ENCODE data around the gene MYMX.
A peak's percentile ranks its signal among the peaks of the same experiment; 100 is the strongest.

MYMX gene

DNA sequence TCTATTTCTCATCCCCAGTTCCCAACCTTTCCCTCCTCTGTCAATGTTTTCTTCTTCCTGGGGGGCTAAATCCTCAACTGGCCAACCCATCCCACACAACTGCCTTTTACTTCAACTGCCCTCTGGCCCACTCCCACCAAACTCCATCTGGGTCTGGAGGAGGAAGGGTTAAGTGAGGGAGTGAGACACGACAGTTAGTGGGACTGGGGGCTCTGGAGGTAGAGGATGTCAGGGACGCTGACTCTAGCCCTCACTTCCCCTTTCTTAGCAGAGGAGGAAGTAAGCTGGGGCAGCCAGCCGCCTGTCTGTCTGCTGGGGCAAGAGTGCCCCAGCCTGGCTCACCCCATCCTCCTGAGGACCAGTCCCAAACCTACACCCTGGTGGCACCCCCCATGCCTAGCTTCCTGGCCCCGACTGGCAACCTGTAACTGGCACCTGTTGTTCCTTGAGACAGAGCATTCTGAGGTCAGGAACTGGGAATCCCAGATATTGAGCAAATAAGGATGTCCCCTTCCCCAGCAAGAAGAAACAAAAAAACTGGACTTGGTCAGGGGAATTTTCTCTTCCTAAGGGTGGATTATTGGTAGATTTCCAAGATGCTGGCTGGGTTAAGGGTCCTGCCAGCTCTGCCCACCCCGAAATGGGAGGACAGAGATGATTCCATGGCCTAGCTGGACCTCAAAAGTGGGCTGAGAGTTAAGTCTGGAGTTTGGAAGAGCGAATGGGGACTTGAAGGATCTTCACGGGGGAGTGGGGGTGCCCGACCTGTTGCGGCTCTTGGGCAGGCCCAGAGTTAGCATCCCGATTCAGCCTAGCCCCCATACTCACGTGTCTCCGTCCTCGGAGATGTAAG is 47.7 kb downstream of the MYMX start:
- Mint-ChIP-seq H3K4me1 (ENCODE audit: low read depth) (peaks cover 47% of the 10 kb centered on the region), H3K27me3 (ENCODE audit: low read depth) (peaks cover 18% of the 10 kb centered on the region), H3K36me3 (ENCODE audit: low read depth) (peaks cover 39% of the 10 kb centered on the region), H3K27ac (peak overlapping the region; percentile 99), H3K9me3 (no peaks in the 10 kb centered on the region), H3K4me3 (peak overlapping the region; percentile 100)

GRCh38 chr6:44265007-44265721 is 48.4 kb downstream of the MYMX start, which contains the start of gene NFKBIE:
Gene NFKBIE (minus strand): TSS chr6:44265551. CDS start chr6:44265346, 205 bp downstream.
- peaks cover 26% of the 10 kb centered on the region for H3K27me3 Mint-ChIP-seq (ENCODE audit: low read depth)
- H3K9me3 Mint-ChIP-seq = no peaks in the 10 kb centered on the region
- peaks cover 34% of the 10 kb centered on the region for H3K36me3 Mint-ChIP-seq (ENCODE audit: low read depth)
- peaks cover 54% of the 10 kb centered on the region for H3K4me1 Mint-ChIP-seq (ENCODE audit: low read depth)
- peak within 1 kb of the TSS; percentile 99 for H3K27ac Mint-ChIP-seq
- H3K4me3 Mint-ChIP-seq = peak within 1 kb of the TSS; percentile 100

DNA sequence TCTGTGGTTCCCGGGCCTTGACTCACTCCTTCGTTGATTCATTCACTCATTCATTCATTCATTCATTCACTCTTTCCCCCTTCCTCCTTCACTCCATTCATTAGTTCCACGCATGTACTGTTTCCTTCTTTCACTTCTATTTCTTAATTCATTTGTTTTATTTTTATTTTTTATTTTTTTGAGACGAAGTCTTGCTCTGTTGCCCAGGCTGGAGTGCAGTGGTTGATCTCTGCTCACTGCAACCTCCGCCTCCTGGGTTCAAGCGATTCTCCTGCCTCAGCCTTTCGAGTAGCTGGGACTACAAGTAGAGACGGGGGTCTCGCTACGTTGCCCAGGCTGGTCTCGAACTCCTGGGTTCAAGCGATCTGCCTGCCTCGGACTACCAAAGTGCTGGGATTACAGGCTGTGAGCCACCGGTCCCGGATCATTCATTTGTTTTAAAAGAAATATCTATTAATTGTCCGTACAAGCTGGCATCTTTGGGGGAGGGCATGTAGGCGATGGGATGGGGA is 49.1 kb downstream of the MYMX start:
- peak overlapping the region; percentile 90 for H3K27ac Mint-ChIP-seq
- H3K4me3 Mint-ChIP-seq = peak overlapping the region; percentile 100
- H3K9me3 Mint-ChIP-seq = no peaks in the 10 kb centered on the region
- H3K4me1 Mint-ChIP-seq (ENCODE audit: low read depth) = peaks cover 52% of the 10 kb centered on the region
- H3K27me3 Mint-ChIP-seq (ENCODE audit: low read depth) = peaks cover 27% of the 10 kb centered on the region
- peaks cover 30% of the 10 kb centered on the region for H3K36me3 Mint-ChIP-seq (ENCODE audit: low read depth)

DNA sequence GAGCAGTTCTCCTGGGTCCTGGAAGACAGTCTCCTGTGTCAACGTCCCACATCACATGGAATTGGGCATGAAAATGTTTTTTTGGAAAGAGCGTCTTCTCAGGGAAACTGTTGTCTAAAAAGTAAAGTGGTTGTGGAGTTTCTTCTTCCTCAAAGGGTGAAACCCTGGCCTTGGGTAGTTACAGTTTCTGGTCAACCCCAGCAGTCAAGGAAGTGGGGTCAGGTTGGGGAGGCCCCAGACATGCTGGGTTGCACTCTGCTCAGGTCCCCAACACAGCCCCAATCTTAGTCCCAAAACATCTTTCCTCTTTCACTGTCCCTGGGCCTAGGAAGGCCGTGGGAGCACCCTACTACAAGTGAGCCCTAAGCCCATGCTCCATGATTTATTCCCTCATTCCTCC is 49.6 kb downstream of the MYMX start:
- Mint-ChIP-seq H3K36me3 (ENCODE audit: low read depth) (peaks cover 24% of the 10 kb centered on the region), H3K4me3 (peak overlapping the region; percentile 100), H3K27ac (peak overlapping the region; percentile 90), H3K9me3 (no peaks in the 10 kb centered on the region), H3K27me3 (ENCODE audit: low read depth) (peaks cover 31% of the 10 kb centered on the region), H3K4me1 (ENCODE audit: low read depth) (peaks cover 48% of the 10 kb centered on the region)

DNA sequence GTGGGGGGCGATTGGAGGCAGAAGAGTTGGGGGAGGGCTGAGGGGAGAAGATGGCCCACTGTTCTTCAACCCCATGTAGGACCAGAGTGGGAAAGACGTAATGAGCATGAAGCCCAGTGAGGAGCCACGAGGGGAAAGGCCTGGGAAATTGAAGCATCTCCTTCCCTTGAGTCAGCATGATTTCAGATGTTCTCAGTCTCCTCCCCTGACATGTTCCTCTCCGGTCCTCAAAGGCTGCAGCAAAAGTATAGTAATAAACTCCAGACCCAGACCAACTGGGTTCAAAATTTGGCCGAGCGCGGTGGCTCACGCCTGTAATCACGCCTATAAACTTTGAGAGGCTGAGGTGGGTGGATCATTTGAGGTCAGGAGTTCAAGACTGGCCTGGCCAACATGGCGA is 50.5 kb downstream of the MYMX start:
- Mint-ChIP-seq H3K36me3 (ENCODE audit: low read depth) (peaks cover 20% of the 10 kb centered on the region), H3K27ac (no peak overlapping the region), H3K4me1 (ENCODE audit: low read depth) (peaks cover 46% of the 10 kb centered on the region), H3K9me3 (no peaks in the 10 kb centered on the region), H3K27me3 (ENCODE audit: low read depth) (peaks cover 40% of the 10 kb centered on the region), H3K4me3 (no peak overlapping the region)

Measured in T-helper 1 cell treated with Interleukin-12 subunit alpha and Interleukin-12 subunit beta and Interleukin-4 antibody, amounts not matched to agents 30 μg/mL and 1 μg/mL, for 36 hours (primary cell).